PC-9 (cell line): Measurements from ENCODE around the gene COL24A1.
"Not testable (repeated sequence)": the region's sequence is repeated elsewhere in the genome, so short reads cannot be mapped to it uniquely, and the experiment has no call there.

Experiments
- CTCF ChIP-seq: fragments of 200-600 bp; sonication (generic); conservative IDR thresholded peaks from 2 replicates; pipeline ENCODE4 v1.6.1; 2017; ENCODE audit warnings: mixed run types, antibody characterized with exemption, mild to moderate bottlenecking, moderate library complexity
- EZH2 ChIP-seq: fragments of 200-600 bp; sonication (generic); IDR thresholded peaks from 2 replicates; pipeline ENCODE4 v1.8.0; 2017; ENCODE audit warnings: antibody characterized with exemption, low read depth

DNA sequence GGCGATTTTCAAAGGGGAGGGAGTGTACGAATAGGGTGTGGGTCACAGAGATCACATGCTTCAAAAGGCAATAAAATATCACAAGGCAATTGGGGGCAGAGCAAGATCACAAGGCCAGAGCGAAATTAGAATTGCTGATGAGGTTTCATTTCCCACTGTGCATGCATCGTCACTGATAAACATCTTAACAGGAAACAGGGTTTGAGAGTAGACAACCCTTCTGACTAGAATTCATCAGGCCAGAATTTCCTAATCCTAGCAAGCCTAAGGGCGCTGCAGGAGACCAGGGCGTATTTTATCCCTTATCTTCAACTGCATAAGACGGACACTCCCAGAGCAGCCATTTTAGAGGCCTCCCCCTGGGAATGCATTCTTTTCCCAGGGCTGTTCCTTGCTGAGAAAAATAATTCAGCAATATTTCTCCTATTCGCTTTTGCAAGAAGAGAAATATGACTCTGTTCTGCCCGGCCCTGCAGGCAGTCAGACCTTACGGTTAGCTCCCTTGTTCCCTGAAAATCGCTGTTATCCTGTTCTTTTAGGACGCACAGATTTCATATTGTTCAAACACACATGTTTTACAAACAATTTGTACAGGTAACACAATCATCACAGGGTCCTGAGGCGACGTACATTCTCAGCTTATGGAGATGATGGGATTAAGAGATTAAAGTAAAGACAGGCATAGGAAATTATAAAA is 442.0 kb downstream of the COL24A1 start:
- TF ChIP-seq EZH2, CTCF: not testable (repeated sequence)
